Measurements from ENCODE around the gene MYH4. TPM values are rescaled to one million over a fixed set of nuclear protein-coding genes. Genes with fewer than 3 reads are reported as not detected.

MYH4 gene
- polyA plus RNA-seq, 3 donors: not detected

GRCh38 chr17:10428781-10429180, 40.6 kb downstream of the MYH4 start:
- H3K9me3 ChIP-seq (replicated peaks in 1 of 2; ENCODE audit: control insufficient read depth in 1 of 2, insufficient read depth in 1 of 2, low read length in 2 of 2): no peaks in the 10 kb centered on the region
- no peak overlapping the region for H3K4me2 ChIP-seq (replicated peaks; ENCODE audit: extremely low read depth, low read length, poor library complexity, severe bottlenecking)
- Mint-ChIP-seq H3K4me3 (no peak overlapping the region), H3K9me3 (peaks cover 0 to 3% (median 2%) of the 10 kb centered on the region in 7 donors), H3K36me3 (no peaks in the 10 kb centered on the region), H3K27me3 (ENCODE audit: low read depth in 3 of 3) (peaks cover 5 to 15% (median 5%) of the 10 kb centered on the region in 3 donors), H3K27ac (no peak overlapping the region), H3K4me1 (no peaks in the 10 kb centered on the region)
- no peak overlapping the region for H3K4me3 ChIP-seq (replicated peaks in 1 of 3; ENCODE audit: low read depth in 2 of 3, low read length in 3 of 3)
- no peak for DNase-seq
- H3K79me2 ChIP-seq (ENCODE audit: insufficient read depth, low read length): no peaks in the 10 kb centered on the region
- H3K27ac ChIP-seq (ENCODE audit: low read depth in 1 of 2, low read length in 2 of 2): no peak overlapping the region
- no peak overlapping the region for H3K9ac ChIP-seq (ENCODE audit: insufficient read depth, low read length, poor library complexity, severe bottlenecking)
- no peak overlapping the region for H2AFZ ChIP-seq (ENCODE audit: insufficient read depth, low read depth, low read length, poor library complexity, severe bottlenecking)
- intact Hi-C loops (cut with micrococcal nuclease): no loop called here
- H3K4me1 ChIP-seq (ENCODE audit: control insufficient read depth in 1 of 2, insufficient read depth in 2 of 2, low read length in 2 of 2): no peaks in the 10 kb centered on the region
- peaks cover 0 to 2% of the 10 kb centered on the region in 2 donors for H3K27me3 ChIP-seq (ENCODE audit: control insufficient read depth in 2 of 2, insufficient read depth in 2 of 2, low read length in 2 of 2)
- H3K36me3 ChIP-seq (replicated peaks in 1 of 2; ENCODE audit: control insufficient read depth in 1 of 2, insufficient read depth in 2 of 2, low read length in 2 of 2): no peaks in the 10 kb centered on the region
- WGBS (ENCODE audit: insufficient coverage): no CpG with 5 or more reads among the region's 2 CpGs
- H4K20me1 ChIP-seq (ENCODE audit: insufficient read depth, low read length): no peaks in the 10 kb centered on the region
- TF ChIP-seq CTCF (IDR thresholded peaks at IDR 0.05): no peak

GRCh38 chr17:10421900-10422542, 47.3 kb downstream of the MYH4 start, which contains the start of gene MYH8:
Gene MYH8 (minus strand): TSS chr17:10421950. CDS start chr17:10420227, 1,723 bp downstream.
- Histone ChIP-seq H3K4me3 (replicated peaks in 1 of 3; ENCODE audit: low read depth in 2 of 3, low read length in 3 of 3) (no peak within 1 kb of the TSS), H3K27ac (ENCODE audit: low read depth in 1 of 2, low read length in 2 of 2) (no peak within 1 kb of the TSS), H3K36me3 (replicated peaks in 1 of 2; ENCODE audit: control insufficient read depth in 1 of 2, insufficient read depth in 2 of 2, low read length in 2 of 2) (no peaks in the 10 kb centered on the region), H3K9me3 (replicated peaks in 1 of 2; ENCODE audit: control insufficient read depth in 1 of 2, insufficient read depth in 1 of 2, low read length in 2 of 2) (no peaks in the 10 kb centered on the region), H2AFZ (ENCODE audit: insufficient read depth, low read depth, low read length, poor library complexity, severe bottlenecking) (no peak within 1 kb of the TSS), H3K4me1 (ENCODE audit: control insufficient read depth in 1 of 2, insufficient read depth in 2 of 2, low read length in 2 of 2) (no peaks in the 10 kb centered on the region), H3K27me3 (ENCODE audit: control insufficient read depth in 2 of 2, insufficient read depth in 2 of 2, low read length in 2 of 2) (no peaks in the 10 kb centered on the region), H3K4me2 (replicated peaks; ENCODE audit: extremely low read depth, low read length, poor library complexity, severe bottlenecking) (no peak within 1 kb of the TSS), H3K79me2 (ENCODE audit: insufficient read depth, low read length) (no peaks in the 10 kb centered on the region), H3K9ac (ENCODE audit: insufficient read depth, low read length, poor library complexity, severe bottlenecking) (no peak within 1 kb of the TSS), H4K20me1 (ENCODE audit: insufficient read depth, low read length) (no peaks in the 10 kb centered on the region)
- Mint-ChIP-seq H3K4me1 (no peaks in the 10 kb centered on the region), H3K9me3 (peaks cover 0 to 2% (median 0%) of the 10 kb centered on the region in 7 donors), H3K36me3 (no peaks in the 10 kb centered on the region), H3K27me3 (ENCODE audit: low read depth in 3 of 3) (peaks cover 6 to 8% (median 8%) of the 10 kb centered on the region in 3 donors), H3K27ac (no peak within 1 kb of the TSS), H3K4me3 (no peak within 1 kb of the TSS)
- intact Hi-C loops (cut with micrococcal nuclease): no loop called here
- WGBS (ENCODE audit: insufficient coverage): 91% methylated on average over 5 of the region's 7 CpGs
- DNase-seq: no peak
- no peak for TF ChIP-seq CTCF (IDR thresholded peaks at IDR 0.05)
